ENCODE results near the gene GPER1.
"Not testable (repeated sequence)": the region's sequence is repeated elsewhere in the genome, so short reads cannot be mapped to it uniquely, and the experiment has no call there.

Gene GPER1

GRCh38 chr7:1070544-1071011 lies 17.3 kb upstream of the GPER1 start:
- DNase-seq = no peak

DNA sequence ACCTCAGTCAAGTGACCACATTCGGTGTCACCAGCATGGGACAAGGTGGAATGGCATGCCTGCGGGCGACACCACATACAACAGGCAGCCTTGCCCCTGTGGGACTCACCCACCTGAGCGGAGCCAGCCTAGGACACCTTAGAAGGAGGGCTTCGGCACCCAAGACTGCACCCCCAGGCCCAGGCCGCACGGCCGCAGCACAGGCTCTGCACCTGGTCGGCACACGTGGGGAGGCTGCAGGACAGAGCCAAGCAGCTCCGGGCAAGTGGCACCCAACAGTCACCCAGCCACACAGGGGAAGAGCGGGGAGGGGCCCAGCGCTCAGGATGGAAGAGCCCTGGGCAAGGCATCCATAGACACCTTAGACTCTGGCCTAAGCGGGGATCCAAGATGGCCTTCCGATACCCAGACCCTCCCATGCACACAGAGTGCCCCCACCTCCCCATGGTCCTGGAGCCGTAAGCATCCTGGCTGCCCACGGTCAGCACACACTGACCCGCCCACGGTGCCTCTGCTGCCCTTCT lies 16.1 kb upstream of the GPER1 start:
- no peak for DNase-seq

DNA sequence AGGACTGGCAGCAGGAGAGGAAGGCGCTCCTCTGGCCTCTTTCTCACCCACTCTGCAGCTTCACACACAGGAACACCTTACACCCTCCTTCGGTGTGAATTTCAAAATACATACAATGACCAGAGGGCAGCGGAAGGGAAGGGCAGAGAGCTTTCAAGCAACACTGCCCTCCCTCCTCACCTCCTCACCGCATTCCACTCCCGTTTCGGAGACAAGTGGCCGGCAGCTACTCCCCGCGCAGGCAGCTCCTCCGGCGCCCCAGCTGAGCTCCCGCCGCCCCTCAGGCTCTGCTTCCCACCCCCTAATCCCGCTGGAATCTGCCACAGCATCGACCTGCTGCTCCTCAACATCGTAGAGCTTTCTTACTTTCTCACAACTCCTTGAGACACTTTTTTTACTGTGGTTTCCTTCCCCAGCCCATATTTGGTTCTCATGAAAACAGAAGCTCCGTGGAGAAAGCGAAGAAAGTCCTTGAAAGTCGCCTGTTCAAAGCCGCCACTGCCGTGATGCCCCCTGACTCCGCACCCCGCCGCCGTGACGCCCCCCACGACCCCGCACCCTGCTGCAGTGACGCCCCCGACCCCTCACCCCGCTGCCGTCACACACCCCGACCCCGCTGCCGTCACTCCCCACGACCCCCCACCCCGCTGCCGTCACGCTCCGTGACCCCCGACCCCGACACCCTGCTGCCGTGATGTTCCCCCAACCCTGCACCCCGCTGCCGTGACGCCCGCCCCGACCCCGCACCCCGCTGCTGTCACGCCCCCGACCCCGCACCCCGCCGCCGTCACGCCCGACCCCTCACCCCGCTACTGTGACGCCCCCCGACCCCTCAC lies 14.6 kb upstream of the GPER1 start:
- no peak for DNase-seq

DNA sequence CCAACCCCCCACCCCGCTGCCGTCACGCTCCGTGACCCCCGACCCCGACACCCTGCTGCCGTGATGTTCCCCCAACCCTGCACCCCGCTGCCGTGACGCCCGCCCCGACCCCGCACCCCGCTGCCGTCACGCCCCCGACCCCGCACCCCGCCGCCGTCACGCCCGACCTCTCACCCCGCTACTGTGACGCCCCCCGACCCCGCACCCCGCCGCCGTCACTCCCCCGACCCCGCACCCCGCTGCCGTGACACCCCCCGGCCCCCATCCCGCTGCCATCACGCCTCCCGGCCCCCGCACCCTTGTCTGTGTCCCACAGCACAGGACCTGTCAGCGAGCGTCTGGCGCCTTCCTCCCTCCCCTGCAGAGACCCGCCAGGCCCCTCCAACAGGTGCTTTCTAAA lies 13.9 kb upstream of the GPER1 start:
- not testable (repeated sequence) for DNase-seq

DNA sequence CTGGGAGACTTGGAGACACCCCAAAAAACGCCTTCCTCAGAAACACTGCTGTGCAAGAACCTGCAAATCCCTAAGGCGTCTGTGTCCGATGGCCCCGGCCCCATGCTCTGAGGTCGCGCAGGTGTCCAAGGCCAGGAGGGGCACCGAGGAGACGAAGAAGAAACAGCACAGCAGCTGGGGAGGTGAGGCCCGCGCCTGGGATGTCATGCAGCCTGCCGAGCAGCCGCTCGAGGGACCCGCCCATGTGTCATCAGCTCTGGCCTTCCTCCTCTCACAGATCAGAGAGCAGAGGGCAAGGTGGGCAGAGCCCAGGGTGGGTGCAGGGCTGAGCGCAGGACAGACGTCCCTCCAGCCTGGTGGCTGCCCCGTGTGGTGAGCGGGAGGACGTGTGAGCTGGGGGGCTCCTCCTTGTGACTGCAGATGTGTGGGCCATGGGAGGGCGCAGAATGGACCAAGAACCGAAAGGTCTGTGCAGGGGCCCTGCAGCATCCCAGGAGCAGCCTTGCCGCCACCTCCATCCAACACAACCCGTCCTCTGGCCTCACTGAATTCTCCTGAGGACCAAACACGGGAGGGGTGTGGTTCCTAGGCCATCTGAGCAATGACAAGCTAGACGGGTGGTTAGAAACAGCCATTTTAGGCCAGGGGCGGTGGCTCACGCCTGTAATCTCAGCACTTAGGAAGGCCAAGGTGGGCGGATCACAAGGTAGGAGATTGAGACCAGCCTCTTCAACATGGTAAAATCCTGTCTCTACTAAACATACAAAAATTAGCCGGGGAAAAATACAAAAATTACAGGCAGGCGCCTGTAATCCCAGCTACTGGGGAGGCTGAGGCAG lies 13.1 kb upstream of the GPER1 start:
- DNase-seq = no peak

DNA sequence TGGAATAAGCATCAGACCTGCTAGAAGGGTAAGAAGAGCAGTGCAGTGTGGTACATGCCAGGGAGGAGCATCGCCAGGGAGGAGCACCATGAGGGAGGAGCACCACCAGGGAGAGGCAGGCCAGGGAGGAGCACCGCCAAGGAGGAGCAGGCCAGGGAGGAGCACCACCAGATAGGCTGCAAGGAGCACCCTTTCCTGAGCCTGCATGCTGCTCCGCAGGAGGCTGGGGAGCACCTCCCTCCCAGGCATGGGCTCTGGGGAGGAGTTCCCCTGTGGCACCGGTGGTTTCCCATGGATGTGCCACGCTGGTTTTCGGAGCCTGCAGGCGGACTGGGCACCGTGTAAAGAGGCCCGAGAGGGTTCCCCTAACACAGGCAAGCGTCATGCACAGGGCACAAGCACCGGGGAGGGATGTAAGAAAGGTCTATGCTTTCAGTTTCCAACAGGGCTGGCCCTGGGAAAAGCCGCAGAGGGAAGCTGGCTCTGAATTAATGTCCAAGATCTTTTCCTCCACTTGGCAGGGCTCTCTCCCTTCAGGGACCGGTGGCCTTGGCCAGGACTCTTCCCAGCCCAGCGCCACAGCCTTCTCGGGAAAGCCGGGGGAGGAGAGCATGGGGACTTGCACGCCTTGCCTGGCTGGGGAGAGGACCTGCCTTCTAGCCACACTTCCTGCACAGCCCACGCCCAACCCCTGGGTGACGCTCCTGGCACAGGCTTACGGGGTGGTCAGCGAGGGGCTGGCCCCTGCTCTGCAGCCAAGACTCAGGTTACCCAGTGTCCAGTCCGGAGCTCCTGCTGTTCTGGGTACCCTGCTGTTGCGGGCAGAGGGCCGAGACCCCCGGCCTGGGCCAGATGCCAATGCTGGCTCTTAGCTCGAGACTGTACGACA lies 11.5 kb upstream of the GPER1 start:
- DNase-seq = no peak

DNA sequence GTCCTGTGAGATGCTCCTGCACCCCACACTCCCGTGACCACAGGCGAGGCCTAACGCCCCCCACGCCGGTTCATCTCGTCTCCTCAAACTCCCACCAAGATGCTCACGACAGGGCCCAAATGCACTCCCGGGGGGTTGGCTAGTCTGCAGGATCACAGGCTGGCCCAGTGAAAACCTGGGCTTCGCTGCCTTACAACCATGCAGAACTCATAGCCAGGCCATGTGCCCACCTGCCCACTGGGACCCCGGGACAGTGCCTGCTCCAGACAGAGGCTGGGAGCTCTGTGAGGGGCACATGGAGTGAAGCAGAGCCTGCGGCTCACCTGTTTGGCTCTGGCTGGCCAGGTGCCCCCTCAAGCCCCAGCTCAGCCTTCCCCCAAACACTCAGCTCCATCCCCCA lies 9.4 kb upstream of the GPER1 start:
- DNase-seq = no peak

DNA sequence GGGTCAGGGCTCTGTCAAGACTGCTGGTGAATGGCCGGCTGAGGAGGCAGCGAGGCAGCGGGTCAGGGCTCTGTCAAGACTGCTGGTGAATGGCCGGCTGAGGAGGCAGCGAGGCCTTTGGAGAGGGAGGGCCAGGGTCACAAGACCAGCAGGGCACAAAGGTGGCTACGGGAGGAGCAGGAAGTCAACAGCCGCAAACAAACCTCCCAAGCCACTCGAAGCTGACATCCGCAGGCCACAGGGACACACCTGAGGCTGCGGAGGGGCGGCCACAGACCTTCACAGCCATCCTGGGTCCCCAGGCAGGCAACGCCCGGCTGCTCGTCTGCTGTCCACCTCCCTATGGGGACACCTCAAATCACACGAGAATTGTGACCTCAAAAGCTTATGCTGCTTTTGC lies 8.9 kb upstream of the GPER1 start:
- no peak for DNase-seq

- DNase-seq = no peak
Observed at GRCh38 chr7:1079546-1079945, 8.4 kb upstream of the GPER1 start.

DNA sequence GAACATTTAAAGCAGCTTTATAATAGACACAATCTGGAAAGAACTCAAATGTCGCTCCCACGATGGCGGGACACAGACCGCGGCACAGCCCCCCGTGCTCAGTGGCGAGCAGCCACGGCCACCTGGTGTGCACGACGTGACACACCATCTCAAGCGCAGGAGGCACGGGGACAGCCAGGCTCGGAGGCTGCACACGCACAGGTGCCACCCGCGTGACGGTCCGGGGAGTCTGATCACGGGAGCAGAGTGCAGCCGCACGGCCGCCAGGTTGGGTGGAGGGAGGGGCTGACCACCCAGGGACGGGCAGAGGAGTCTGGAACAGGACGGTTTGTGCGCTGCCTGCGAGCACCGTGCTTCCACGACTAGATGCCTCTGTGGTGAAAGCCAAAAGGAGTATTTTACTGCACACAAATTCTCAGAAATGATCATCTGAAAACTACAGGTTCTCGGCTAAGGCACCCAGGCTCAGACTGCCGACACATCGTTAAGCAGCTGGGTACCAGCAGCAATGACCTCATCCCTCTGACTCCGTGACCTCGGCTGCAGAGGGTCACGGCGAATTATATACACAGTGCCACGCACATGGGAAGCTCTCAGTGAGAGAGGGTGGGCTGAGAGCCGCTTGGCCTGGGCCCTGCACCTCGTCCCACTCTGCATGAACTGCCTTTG lies 7.5 kb upstream of the GPER1 start:
- no peak for DNase-seq

DNA sequence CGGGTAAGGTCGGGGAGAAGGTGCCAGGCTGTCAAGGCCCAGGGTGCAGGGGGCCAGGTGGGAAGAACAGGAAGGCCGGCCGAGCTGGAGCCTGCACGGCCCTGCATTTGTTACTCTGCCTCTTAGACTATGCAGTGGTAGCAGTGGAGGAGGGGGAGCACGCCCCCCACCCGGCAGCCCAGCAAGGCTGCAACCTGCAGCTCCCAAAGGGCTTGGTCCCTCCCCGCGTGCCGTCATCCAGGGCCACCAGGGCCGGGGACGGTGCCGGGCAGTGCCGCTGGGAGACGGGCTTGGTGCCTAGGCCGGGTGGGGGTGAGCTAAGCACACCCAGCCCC lies 7.0 kb upstream of the GPER1 start:
- DNase-seq = no peak

GRCh38 chr7:1081336-1081735 lies 6.6 kb upstream of the GPER1 start:
- no peak for DNase-seq

GRCh38 chr7:1081931-1082401 lies 5.9 kb upstream of the GPER1 start:
- no peak for DNase-seq

DNA sequence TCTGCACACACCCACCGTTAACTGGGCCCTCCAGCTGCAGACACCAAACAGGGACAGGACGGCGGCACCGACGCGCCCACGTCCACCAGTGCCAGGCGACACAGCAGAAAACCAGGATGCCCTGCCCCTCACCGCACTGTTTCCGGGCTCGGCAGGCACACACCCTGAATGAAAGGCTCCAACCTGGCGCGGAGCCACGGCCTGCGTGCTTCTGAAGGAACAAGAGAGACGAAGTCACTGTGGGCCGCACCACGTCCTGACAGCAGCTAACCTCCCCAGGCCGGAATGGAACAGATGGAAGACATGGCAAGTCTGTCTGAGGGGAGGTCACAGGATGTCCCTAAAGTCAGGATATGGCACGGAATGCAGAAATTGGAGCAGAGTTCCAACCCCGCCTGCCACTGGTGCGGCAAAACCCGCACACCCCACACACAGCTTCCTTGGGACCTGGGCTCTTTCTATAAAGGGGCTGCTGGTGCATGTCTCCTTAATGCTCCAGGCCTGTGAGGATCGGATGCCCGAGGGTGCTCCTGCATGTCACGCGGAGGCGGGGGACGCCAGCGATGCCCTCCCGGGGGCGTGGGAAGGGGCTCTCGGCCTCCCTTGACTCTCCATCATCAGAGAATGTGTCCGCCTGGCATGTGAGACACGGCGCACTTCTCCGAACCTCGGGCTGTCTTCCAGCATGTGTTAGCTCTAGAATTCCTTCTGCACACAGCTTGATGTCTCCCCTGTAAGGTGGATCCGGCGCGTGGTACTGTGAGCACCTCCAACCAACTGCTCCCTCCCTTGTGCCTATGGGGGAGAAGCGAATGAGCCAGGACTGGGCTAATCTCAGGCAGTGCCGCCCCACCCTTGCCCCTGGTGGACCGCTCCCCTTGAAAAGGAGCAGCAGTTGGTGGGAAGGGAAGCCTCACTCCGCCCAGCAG lies 3.9 kb upstream of the GPER1 start:
- no peak for DNase-seq

GRCh38 chr7:1085266-1085665 lies 2.6 kb upstream of the GPER1 start:
- DNase-seq = no peak

GRCh38 chr7:1085910-1086421 lies 1.9 kb upstream of the GPER1 start:
- DNase-seq = no peak

DNA sequence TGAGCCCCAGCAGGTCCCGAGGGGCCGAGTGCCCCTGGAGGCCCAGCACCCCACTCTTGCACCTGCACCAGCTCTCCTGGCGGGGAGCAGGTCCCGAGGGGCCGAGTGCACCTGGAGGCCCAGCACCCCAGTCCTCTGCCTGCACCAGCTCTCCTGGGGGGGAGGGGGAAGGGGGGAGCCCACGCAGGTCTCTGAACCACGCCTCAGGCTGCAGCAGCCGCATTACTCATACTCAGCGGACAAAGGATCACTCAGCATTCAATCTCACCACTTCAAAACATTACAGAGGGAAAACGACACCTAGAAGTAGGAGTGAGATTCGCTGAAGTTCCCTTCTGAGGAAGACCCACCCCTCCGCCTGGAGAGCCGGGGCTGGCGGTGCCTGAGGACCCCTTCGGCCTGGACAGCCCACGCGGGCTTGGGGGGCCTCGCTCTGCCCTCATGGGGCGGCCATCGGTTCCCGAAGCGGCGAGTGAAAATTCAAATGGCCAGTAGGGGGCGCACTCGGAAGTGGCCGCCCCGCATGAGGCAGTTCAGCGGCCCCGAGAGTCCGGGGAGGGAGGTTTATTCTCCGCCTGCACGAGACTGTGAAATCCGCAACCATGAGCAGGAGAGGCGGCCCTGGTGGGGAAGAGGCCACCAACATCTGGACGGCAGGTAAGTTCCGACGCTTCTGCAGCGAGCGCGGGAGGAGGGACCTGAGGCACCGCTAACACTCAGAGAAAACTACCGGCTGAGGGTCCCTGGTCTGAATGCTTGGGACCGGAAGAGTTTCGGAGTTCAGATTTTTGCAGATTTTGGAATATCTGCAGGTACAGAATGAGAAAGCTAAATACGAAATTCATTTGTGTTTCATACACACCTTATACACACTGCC lies 1.1 kb upstream of the GPER1 start:
- peak; percentile 35 to 73 (median 57) for DNase-seq

- no peak for DNase-seq
Observed at GRCh38 chr7:1087465-1087814, 473 bp upstream of the GPER1 start.

- no peak for DNase-seq
Observed at GRCh38 chr7:1090236-1090635, 2.3 kb downstream of the GPER1 start.
